Measurements from ENCODE around the gene MYL4. TPM values are rescaled to one million over a fixed set of nuclear protein-coding genes. Genes with fewer than 3 reads are reported as not detected.
"Not testable (repeated sequence)": the region's sequence is repeated elsewhere in the genome, so short reads cannot be mapped to it uniquely, and the experiment has no call there.

The MYL4 gene
- total and polyA plus RNA-seq, 5 donors: 3,878 to 10,368 (median 5,885) TPM

DNA sequence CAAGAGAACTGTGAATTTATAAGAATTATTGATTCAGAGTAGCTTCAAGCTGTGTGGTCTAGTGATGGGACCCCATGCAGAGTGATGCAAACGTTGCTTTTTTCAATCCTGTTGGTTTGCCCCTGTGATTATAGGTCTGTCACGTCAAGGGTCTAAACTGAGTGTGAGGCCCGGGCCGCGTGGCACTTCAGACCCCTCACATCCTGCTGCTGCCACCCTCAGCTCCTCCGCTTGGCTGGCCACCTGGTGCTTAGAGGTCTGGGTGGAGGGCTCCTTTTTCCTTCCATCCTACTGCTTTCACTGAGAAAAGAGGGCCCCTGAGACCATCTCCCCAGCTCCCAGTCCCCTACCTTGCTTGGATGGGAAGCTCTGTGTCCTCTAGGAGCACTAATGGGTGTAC lies 12.0 kb downstream of the MYL4 start:
- ATAC-seq (no peak), DNase-seq (no peak)
- Histone ChIP-seq H3K4me3 (ENCODE audit: low read length) (no peak overlapping the region), H3K27ac (ENCODE audit: low read length) (peak overlapping the region; percentile 6), H3K9me3 (ENCODE audit: control insufficient read depth, low read length) (no peaks in the 10 kb centered on the region), H3K27me3 (ENCODE audit: control insufficient read depth, insufficient read depth) (no peaks in the 10 kb centered on the region), H3K4me1 (ENCODE audit: control insufficient read depth, insufficient read depth, low read length) (peaks cover 10% of the 10 kb centered on the region)
- 72% methylated on average over 6 of the region's 6 CpGs for WGBS
- intact Hi-C loops (cut with DNase I): no loop called here

DNA sequence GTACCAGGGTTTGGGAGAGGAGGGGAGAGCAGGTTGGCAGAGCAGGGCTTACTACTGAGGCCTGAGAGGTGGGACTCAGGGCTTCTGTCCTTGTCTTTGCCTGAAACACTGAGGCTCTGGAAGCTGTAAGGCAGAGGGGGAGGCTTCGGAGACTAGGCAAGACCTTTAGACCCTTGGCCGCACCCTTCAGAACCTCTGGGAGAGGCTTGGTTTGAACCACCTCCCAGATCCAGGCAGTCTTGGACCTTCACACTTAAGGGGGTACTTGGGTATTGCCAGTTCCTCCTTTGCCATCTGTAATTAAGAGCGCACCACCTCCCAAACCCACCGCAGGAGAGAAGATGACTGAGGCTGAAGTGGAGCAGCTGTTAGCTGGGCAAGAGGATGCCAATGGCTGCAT lies 12.9 kb downstream of the MYL4 start:
- 96% methylated on average over 4 of the region's 4 CpGs for WGBS
- DNase-seq (no peak), ATAC-seq (no peak)
- Histone ChIP-seq H3K9me3 (ENCODE audit: control insufficient read depth, low read length) (no peaks in the 10 kb centered on the region), H3K27me3 (ENCODE audit: control insufficient read depth, insufficient read depth) (no peaks in the 10 kb centered on the region), H3K4me1 (ENCODE audit: control insufficient read depth, insufficient read depth, low read length) (peaks cover 13% of the 10 kb centered on the region), H3K4me3 (ENCODE audit: low read length) (no peak overlapping the region), H3K27ac (ENCODE audit: low read length) (no peak overlapping the region)
- intact Hi-C loops (cut with DNase I): no loop called here

GRCh38 chr17:47223007-47223406 lies 13.9 kb downstream of the MYL4 start:
- ATAC-seq (peak in 1 of 2 donors; percentile 32), DNase-seq (peak in 1 of 3 donors; percentile 18)
- Histone ChIP-seq H3K9me3 (ENCODE audit: control insufficient read depth, low read length) (no peaks in the 10 kb centered on the region), H3K4me3 (ENCODE audit: low read length) (no peak overlapping the region), H3K4me1 (ENCODE audit: control insufficient read depth, insufficient read depth, low read length) (peaks cover 13% of the 10 kb centered on the region), H3K27me3 (ENCODE audit: control insufficient read depth, insufficient read depth) (no peaks in the 10 kb centered on the region), H3K27ac (ENCODE audit: low read length) (peak overlapping the region; percentile 43)
- intact Hi-C loops (cut with DNase I): no loop called here
- 67% methylated on average over 3 of the region's 3 CpGs for WGBS

GRCh38 chr17:47223460-47223859 lies 14.3 kb downstream of the MYL4 start:
- H3K9me3 ChIP-seq (ENCODE audit: control insufficient read depth, low read length): no peaks in the 10 kb centered on the region
- H3K4me1 ChIP-seq (ENCODE audit: control insufficient read depth, insufficient read depth, low read length): peaks cover 13% of the 10 kb centered on the region
- DNase-seq (no peak), ATAC-seq (no peak)
- H3K4me3 ChIP-seq (ENCODE audit: low read length): no peak overlapping the region
- WGBS: 79% methylated on average over 5 of the region's 5 CpGs
- intact Hi-C loops (cut with DNase I): no loop called here
- H3K27ac ChIP-seq (ENCODE audit: low read length): peak overlapping the region; percentile 43
- no peaks in the 10 kb centered on the region for H3K27me3 ChIP-seq (ENCODE audit: control insufficient read depth, insufficient read depth)

DNA sequence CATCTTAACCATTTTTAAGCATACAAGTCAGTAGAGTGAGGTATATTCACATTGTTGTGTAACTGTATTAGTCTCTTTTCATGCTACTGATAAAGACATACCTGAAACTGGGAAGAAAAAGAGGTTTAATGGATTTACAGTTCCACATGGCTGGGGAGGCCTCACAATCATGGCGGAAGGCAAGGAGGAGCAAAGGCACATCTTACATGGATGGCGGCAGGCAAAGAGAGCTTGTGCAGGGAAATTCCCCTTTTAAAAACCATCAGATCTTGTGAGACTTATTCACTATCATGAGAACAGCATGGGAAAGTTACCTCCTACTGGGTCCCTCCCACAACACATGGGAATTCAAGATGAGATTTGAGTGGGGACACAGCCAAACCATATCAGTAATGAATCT lies 14.9 kb downstream of the MYL4 start:
- DNase-seq; ATAC-seq; H3K27me3 ChIP-seq (ENCODE audit: control insufficient read depth, insufficient read depth); intact Hi-C loops (cut with DNase I); H3K9me3 ChIP-seq (ENCODE audit: control insufficient read depth, low read length); H3K4me3 ChIP-seq (ENCODE audit: low read length); H3K27ac ChIP-seq (ENCODE audit: low read length): not testable (repeated sequence)
- H3K4me1 ChIP-seq (ENCODE audit: control insufficient read depth, insufficient read depth, low read length): peaks cover 13% of the 10 kb centered on the region
- 98% methylated on average over 2 of the region's 2 CpGs for WGBS

DNA sequence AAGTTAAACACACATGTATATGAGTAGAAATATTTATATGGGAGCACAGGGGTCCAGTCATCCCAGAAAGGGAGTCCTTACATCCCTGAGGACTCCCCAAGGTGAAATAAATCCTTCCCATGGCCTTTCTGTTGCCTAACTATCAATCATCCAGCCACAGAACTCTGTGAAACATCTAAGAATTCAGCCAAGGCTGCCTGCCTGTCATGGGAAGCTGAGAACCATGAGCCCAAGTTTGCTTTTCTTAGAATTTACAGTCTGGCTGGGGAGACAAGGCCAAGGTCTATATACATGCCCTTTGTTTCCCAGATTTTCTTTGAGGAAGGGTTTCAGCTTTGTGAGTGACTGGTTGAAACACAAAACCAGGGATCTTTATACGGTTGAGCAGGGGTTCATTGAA lies 15.8 kb downstream of the MYL4 start:
- Histone ChIP-seq H3K9me3 (ENCODE audit: control insufficient read depth, low read length) (no peaks in the 10 kb centered on the region), H3K27ac (ENCODE audit: low read length) (peak overlapping the region; percentile 98), H3K4me1 (ENCODE audit: control insufficient read depth, insufficient read depth, low read length) (peaks cover 11% of the 10 kb centered on the region), H3K4me3 (ENCODE audit: low read length) (no peak overlapping the region), H3K27me3 (ENCODE audit: control insufficient read depth, insufficient read depth) (no peaks in the 10 kb centered on the region)
- DNase-seq (no peak), ATAC-seq (peak; percentile 0)
- intact Hi-C loops (cut with DNase I): loop anchor here in 2 of 4 donors (5.0 kb wide), 1 partner anchor 92 kb away; no protein-coding TSS in a partner anchor
- WGBS: 9% methylated on average over 1 of the region's 1 CpG

GRCh38 chr17:47225436-47225858 lies 16.3 kb downstream of the MYL4 start:
- DNase-seq (peak; percentile 57 to 85 (median 82)), ATAC-seq (peak; percentile 61 to 73)
- Histone ChIP-seq H3K27me3 (ENCODE audit: control insufficient read depth, insufficient read depth) (no peaks in the 10 kb centered on the region), H3K27ac (ENCODE audit: low read length) (peak overlapping the region; percentile 98), H3K4me1 (ENCODE audit: control insufficient read depth, insufficient read depth, low read length) (peaks cover 11% of the 10 kb centered on the region), H3K4me3 (ENCODE audit: low read length) (no peak overlapping the region), H3K9me3 (ENCODE audit: control insufficient read depth, low read length) (no peaks in the 10 kb centered on the region)
- intact Hi-C loops (cut with DNase I): loop anchor here in 2 of 4 donors (5.0 kb wide), 1 partner anchor 92 kb away; no protein-coding TSS in a partner anchor
- WGBS: 20% methylated on average over 3 of the region's 3 CpGs

GRCh38 chr17:47225911-47226688 lies 17.0 kb downstream of the MYL4 start:
- H3K27ac ChIP-seq (ENCODE audit: low read length): peak overlapping the region; percentile 97
- H3K9me3 ChIP-seq (ENCODE audit: control insufficient read depth, low read length): no peaks in the 10 kb centered on the region
- no peak for DNase-seq
- peak; percentile 2 for ATAC-seq
- H3K27me3 ChIP-seq (ENCODE audit: control insufficient read depth, insufficient read depth): no peaks in the 10 kb centered on the region
- WGBS: 80% methylated on average over 2 of the region's 2 CpGs
- H3K4me1 ChIP-seq (ENCODE audit: control insufficient read depth, insufficient read depth, low read length): peaks cover 14% of the 10 kb centered on the region
- H3K4me3 ChIP-seq (ENCODE audit: low read length): no peak overlapping the region
- intact Hi-C loops (cut with DNase I): loop anchor here in 2 of 4 donors (5.0 kb wide), 1 partner anchor 91 kb away; no protein-coding TSS in a partner anchor

GRCh38 chr17:47227862-47228261 lies 18.7 kb downstream of the MYL4 start:
- peaks cover 14% of the 10 kb centered on the region for H3K4me1 ChIP-seq (ENCODE audit: control insufficient read depth, insufficient read depth, low read length)
- peak in 1 of 3 donors; percentile 53 for DNase-seq

DNA sequence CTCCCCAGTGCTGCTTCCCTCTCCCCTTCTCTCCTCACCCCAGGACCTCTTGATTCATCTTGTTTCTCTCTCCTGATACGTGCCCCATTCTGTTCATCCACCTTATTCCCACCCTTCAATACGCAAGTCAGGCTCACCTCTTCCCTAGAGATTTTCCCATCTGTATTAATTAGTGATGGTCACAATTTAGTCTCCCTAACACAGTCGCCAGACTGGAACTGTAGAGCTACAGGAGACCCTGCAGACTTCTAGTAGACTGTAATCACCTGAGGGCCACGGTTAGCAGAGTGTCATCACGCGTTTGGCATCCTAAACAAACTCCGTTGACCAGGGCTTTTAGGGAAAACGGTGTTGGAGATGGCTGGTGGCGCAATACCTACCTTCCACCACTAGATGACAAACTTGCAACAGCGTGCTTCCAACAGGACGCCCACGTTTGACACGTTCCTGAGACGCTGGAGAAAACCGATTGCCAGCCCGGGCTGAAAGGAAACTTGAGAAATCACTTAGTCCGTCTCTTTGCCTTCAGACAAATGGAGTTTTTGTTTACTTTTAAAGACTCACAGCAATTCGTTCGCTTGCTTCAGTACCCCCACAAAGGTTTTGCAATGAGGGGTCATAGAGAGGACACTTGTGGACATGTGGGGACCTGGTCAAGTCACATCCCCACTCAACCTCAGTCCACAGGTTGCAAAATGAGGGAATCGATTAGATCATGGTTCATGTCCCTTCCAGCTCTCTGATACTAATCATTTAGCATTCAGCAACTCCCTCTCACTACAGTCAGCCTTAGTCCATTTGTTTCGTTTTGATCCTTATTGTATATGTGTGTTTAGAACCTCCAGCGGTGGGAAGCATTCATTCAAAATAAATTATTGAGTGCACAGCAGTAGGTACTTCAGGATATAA lies 20.6 kb downstream of the MYL4 start:
- Histone ChIP-seq H3K4me1 (ENCODE audit: control insufficient read depth, insufficient read depth, low read length) (peaks cover 6% of the 10 kb centered on the region), H3K4me3 (ENCODE audit: low read length) (no peak overlapping the region), H3K27ac (ENCODE audit: low read length) (peak overlapping the region; percentile 52), H3K27me3 (ENCODE audit: control insufficient read depth, insufficient read depth) (no peaks in the 10 kb centered on the region), H3K9me3 (ENCODE audit: control insufficient read depth, low read length) (no peaks in the 10 kb centered on the region)
- DNase-seq (peak; percentile 86 to 92 (median 87)), ATAC-seq (peak; percentile 47 to 60)
- WGBS: 12% methylated on average over 22 of the region's 22 CpGs
- intact Hi-C loops (cut with DNase I): loop anchor here (5.0 kb wide), 2 partner anchors 83 to 88 kb away; no protein-coding TSS in a partner anchor

More at GRCh38 chr17:47227862-47228261, 18.7 kb downstream of the MYL4 start:
- intact Hi-C loops (cut with DNase I): loop anchor here in 2 of 4 donors (5.0 kb wide), 1 partner anchor 89 kb away; no protein-coding TSS in a partner anchor
- 74% methylated on average over 2 of the region's 2 CpGs for WGBS
- no peak overlapping the region for H3K4me3 ChIP-seq (ENCODE audit: low read length)
- no peaks in the 10 kb centered on the region for H3K27me3 ChIP-seq (ENCODE audit: control insufficient read depth, insufficient read depth)
- H3K27ac ChIP-seq (ENCODE audit: low read length): peak overlapping the region; percentile 38
- ATAC-seq: no peak
- H3K9me3 ChIP-seq (ENCODE audit: control insufficient read depth, low read length): no peaks in the 10 kb centered on the region

All from right cardiac atrium (tissue), 5 donors.